CD14-positive monocyte (primary cell): ENCODE data around the gene HNRNPAB. TPM values are rescaled to one million over a fixed set of nuclear protein-coding genes. Genes with fewer than 3 reads are reported as not detected.

Experiments
- DNase-seq, 3 donors: peaks; one replicate each; pipeline ENCODE4 v3.0.0-alpha.2; 2011 to 2022
- H2AFZ ChIP-seq: 2 replicates; pipeline ENCODE4 v1.6.0; 2012; ENCODE audit warnings: mild to moderate bottlenecking, low read depth, low read length, inconsistent platforms; ENCODE audit not compliant: insufficient read depth, poor library complexity, severe bottlenecking
- H3K27ac ChIP-seq, 2 donors: 1 replicate in 1 of 2; 2 replicates in 1 of 2; pipeline ENCODE4 v1.5.1; 2012 to 2013; ENCODE audit warnings: low read length in 2 of 2, control low read depth in 1 of 2, inconsistent platforms in 1 of 2, low read depth in 1 of 2, mild to moderate bottlenecking in 1 of 2
- H3K27me3 ChIP-seq, 2 donors: one replicate each; pipeline versions ENCODE4 v1.6.0 to v1.6.1; 2011 to 2013; ENCODE audit warnings: low read length in 2 of 2; ENCODE audit not compliant: control insufficient read depth in 2 of 2, insufficient read depth in 2 of 2
- H3K36me3 ChIP-seq, 2 donors: replicated peaks in 1 of 2; 1 replicate in 1 of 2; 2 replicates in 1 of 2; pipeline versions ENCODE4 v1.5.1 to v1.6.1; 2012 to 2013; ENCODE audit warnings: low read length in 2 of 2, control low read depth in 1 of 2, inconsistent platforms in 1 of 2, mild to moderate bottlenecking in 1 of 2; ENCODE audit not compliant: insufficient read depth in 2 of 2, control insufficient read depth in 1 of 2
- H3K4me1 ChIP-seq, 2 donors: 1 replicate in 1 of 2; 2 replicates in 1 of 2; pipeline versions ENCODE4 v1.5.1 to v1.6.1; 2012 to 2013; ENCODE audit warnings: low read length in 2 of 2, control low read depth in 1 of 2, inconsistent platforms in 1 of 2, mild to moderate bottlenecking in 1 of 2, moderate library complexity in 1 of 2; ENCODE audit not compliant: insufficient read depth in 2 of 2, control insufficient read depth in 1 of 2
- H3K4me2 ChIP-seq: replicated peaks from 2 replicates; pipeline ENCODE3; 2012; ENCODE audit warnings: low read length, moderate library complexity, mild to moderate bottlenecking; ENCODE audit not compliant: poor library complexity, severe bottlenecking; ENCODE audit errors: extremely low read depth
- H3K4me3 ChIP-seq, 3 experiments: fragments of 200-600 bp in 1 of 3; sonication (generic) in 1 of 3; replicated peaks in 1 of 3; 1 replicate in 2 of 3; 2 replicates in 1 of 3; pipeline ENCODE4 v1.5.1; 2011 to 2013; ENCODE audit warnings: low read length in 3 of 3, mild to moderate bottlenecking in 3 of 3, control low read depth in 2 of 3, low read depth in 2 of 3, inconsistent platforms in 1 of 3, moderate library complexity in 1 of 3
- H3K79me2 ChIP-seq: 2 replicates; pipeline ENCODE4 v1.6.0; 2012; ENCODE audit warnings: mild to moderate bottlenecking, control low read depth, inconsistent platforms, low read length, moderate library complexity; ENCODE audit not compliant: insufficient read depth
- H3K9ac ChIP-seq: 2 replicates; pipeline ENCODE4 v1.6.0; 2017; ENCODE audit warnings: low read length, mild to moderate bottlenecking; ENCODE audit not compliant: insufficient read depth, poor library complexity, severe bottlenecking
- H3K9me3 ChIP-seq, 2 donors: replicated peaks in 1 of 2; 1 replicate in 1 of 2; 2 replicates in 1 of 2; pipeline versions ENCODE4 v1.5.1 to v1.6.1; 2012 to 2013; ENCODE audit warnings: low read length in 2 of 2, control low read depth in 1 of 2; ENCODE audit not compliant: control insufficient read depth in 1 of 2, insufficient read depth in 1 of 2
- H4K20me1 ChIP-seq: 2 replicates; pipeline ENCODE4 v1.6.0; 2012; ENCODE audit warnings: mild to moderate bottlenecking, low read length, control low read depth, moderate library complexity; ENCODE audit not compliant: insufficient read depth
- H3K27ac Mint-ChIP-seq, 7 donors: one replicate each; pipeline ENCODE4 v1.8.0; 2020; ENCODE audit warnings: mild to moderate bottlenecking in 7 of 7, mixed read lengths in 7 of 7, moderate library complexity in 6 of 7, inconsistent platforms in 2 of 7
- H3K27me3 Mint-ChIP-seq, 3 donors: one replicate each; pipeline ENCODE4 v1.8.0; 2021 to 2022; ENCODE audit warnings: low read depth in 3 of 3, mild to moderate bottlenecking in 3 of 3, mixed read lengths in 3 of 3, moderate library complexity in 3 of 3, inconsistent platforms in 1 of 3
- H3K36me3 Mint-ChIP-seq, 2 donors: one replicate each; pipeline ENCODE4 v1.8.0; 2020; ENCODE audit warnings: mixed read lengths in 2 of 2, inconsistent platforms in 1 of 2, mild to moderate bottlenecking in 1 of 2
- H3K4me1 Mint-ChIP-seq: one replicate; pipeline ENCODE4 v1.8.0; 2020; ENCODE audit warnings: mild to moderate bottlenecking, mixed read lengths
- H3K4me3 Mint-ChIP-seq, 2 donors: one replicate each; pipeline ENCODE4 v1.8.0; 2020; ENCODE audit warnings: mild to moderate bottlenecking in 2 of 2, mixed read lengths in 2 of 2, moderate library complexity in 1 of 2
- H3K9me3 Mint-ChIP-seq, 7 donors: one replicate each; pipeline ENCODE4 v1.8.0; 2020 to 2022; ENCODE audit warnings: mixed read lengths in 7 of 7, mild to moderate bottlenecking in 6 of 7, moderate library complexity in 6 of 7, inconsistent platforms in 2 of 7
- WGBS: methylation state at CpG from one replicate; pipeline ENCODE4 v1.1.5; 2013; ENCODE audit warnings: missing lambda C conversion rate; ENCODE audit not compliant: insufficient coverage; 5-methylcytosine and 5-hydroxymethylcytosine counted together
- intact Hi-C, 2 donors: fragments of 100-400 bp; cut with micrococcal nuclease; formaldehyde crosslinking; loops; one replicate each; pipeline versions ENCODE4 v1.15.0 to v1.15.1; 2023
- polyA plus RNA-seq, 3 donors: library from polyadenylated mRNA; depleted of rRNA in 1 of 3; unstranded in 2 of 3; stranded (reverse) in 1 of 3; fragments of 300-500 nt in 2 of 3; fragments of >200 nt in 1 of 3; fragmentation: Illumina TruSeq in 2 of 3; gene quantifications; 1 replicate in 2 of 3; 2 replicates in 1 of 3; pipeline ENCODE4 v1.2.3, GENCODE V29; 2012 to 2021
- TF ChIP-seq, protein P1 (sequence below): fragments of 200-600 bp; IDR thresholded peaks from one replicate; pipeline ENCODE4 v1.8.0; 2022; ENCODE audit warnings: antibody characterized with exemption, mild to moderate bottlenecking

Gene HNRNPAB
- polyA plus RNA-seq, 3 donors, result 44.8 to 59.4 (median 54.2) TPM

DNA sequence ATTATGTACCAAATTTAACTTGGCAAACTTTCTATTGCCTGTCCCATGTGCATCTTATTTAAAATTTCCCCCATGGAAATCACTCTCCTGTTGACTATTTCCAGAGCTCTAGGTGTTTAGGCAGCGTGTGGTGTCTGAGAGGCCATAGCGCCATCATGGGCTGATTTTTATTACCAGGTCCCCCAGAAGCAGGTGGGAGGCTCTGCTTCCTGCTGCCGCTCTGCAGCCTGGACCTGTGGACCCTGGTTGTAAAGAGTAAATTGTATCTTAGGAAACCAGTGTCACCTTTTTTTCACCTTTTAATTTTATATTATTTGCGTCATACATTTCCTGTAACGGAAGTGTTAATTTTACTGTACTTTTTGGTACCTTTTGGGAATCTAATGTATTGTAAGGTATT lies 6.4 kb downstream of the HNRNPAB start:
- Mint-ChIP-seq H3K36me3 (peaks cover 93% of the 10 kb centered on the region in 2 donors), H3K27me3 (peaks cover 0 to 1% (median 0%) of the 10 kb centered on the region in 3 donors), H3K9me3 (peaks cover 0 to 2% (median 0%) of the 10 kb centered on the region in 7 donors), H3K4me1 (peaks cover 35% of the 10 kb centered on the region), H3K27ac (no peak overlapping the region), H3K4me3 (no peak overlapping the region)
- H3K27me3 ChIP-seq, result no peaks in the 10 kb centered on the region
- peaks cover 91 to 96% of the 10 kb centered on the region in 2 donors for H3K36me3 ChIP-seq
- intact Hi-C loops, result no loop called here
- H3K9me3 ChIP-seq, result no peaks in the 10 kb centered on the region
- peaks cover 17 to 35% of the 10 kb centered on the region in 2 donors for H3K4me1 ChIP-seq
- H3K9ac ChIP-seq, result no peak overlapping the region
- no peak overlapping the region for H2AFZ ChIP-seq
- no peak overlapping the region for H3K4me2 ChIP-seq
- H3K4me3 ChIP-seq, result no peak overlapping the region
- no peak overlapping the region for H3K27ac ChIP-seq
- H3K79me2 ChIP-seq, result peaks cover 81% of the 10 kb centered on the region
- no CpG with 5 or more reads among the region's 5 CpGs for WGBS
- TF ChIP-seq, protein P1, sequence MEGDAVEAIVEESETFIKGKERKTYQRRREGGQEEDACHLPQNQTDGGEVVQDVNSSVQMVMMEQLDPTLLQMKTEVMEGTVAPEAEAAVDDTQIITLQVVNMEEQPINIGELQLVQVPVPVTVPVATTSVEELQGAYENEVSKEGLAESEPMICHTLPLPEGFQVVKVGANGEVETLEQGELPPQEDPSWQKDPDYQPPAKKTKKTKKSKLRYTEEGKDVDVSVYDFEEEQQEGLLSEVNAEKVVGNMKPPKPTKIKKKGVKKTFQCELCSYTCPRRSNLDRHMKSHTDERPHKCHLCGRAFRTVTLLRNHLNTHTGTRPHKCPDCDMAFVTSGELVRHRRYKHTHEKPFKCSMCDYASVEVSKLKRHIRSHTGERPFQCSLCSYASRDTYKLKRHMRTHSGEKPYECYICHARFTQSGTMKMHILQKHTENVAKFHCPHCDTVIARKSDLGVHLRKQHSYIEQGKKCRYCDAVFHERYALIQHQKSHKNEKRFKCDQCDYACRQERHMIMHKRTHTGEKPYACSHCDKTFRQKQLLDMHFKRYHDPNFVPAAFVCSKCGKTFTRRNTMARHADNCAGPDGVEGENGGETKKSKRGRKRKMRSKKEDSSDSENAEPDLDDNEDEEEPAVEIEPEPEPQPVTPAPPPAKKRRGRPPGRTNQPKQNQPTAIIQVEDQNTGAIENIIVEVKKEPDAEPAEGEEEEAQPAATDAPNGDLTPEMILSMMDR, result no peak
- DNase-seq, result no peak
- peaks cover 100% of the 10 kb centered on the region for H4K20me1 ChIP-seq

DNA sequence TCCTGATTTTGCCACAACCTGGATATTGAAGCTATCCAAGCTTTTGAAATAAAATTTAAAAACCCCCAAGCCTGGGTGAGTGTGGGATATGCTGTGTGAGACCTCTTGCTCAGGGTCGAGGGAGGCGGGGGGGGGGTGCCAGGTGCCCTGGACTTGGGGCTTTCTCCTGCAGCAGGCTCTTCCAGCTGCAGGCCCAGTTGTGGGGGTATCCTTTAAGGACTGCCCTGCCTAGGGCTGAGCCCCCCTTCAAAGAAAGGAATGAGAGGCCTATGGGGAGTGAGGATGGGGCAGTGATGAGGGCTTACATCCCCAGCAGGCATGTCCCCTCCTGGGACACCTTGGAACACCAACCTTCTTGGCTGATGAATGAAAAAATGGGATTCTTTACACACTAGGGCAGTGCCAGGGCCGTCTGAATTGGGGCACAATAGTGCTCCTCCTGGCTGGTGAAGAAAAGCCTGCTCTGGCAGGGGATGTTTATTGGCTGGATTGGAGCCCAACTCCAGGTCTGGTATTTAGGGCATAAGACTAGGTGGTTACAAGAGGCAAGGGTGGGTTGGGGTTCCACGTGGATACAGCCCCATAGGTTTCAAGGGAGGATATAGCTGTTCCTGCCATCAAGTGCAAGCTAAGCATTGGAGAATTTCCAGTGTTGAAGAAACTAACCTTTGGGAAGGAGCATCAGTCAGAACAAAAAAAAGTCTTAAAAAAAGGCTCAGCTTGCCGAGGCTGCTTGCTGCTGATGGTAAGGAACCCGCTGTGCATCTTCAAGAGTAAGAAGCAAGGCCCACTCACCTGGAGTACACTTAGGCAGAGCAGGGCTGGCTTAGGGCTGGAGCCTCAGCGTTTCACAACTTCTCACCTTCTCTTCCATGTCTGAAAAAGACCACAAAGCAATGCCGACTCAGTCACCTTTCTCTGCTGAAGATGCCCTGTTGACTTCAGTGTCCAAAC lies 7.0 kb downstream of the HNRNPAB start:
- Histone ChIP-seq H3K9ac (no peak overlapping the region), H4K20me1 (peaks cover 100% of the 10 kb centered on the region), H3K9me3 (no peaks in the 10 kb centered on the region), H3K4me2 (no peak overlapping the region), H3K4me1 (peaks cover 17 to 35% of the 10 kb centered on the region in 2 donors), H2AFZ (no peak overlapping the region), H3K4me3 (no peak overlapping the region), H3K79me2 (peaks cover 74% of the 10 kb centered on the region), H3K36me3 (peaks cover 91 to 97% of the 10 kb centered on the region in 2 donors), H3K27me3 (no peaks in the 10 kb centered on the region), H3K27ac (no peak overlapping the region)
- WGBS, result 70% methylated on average over 7 of the region's 8 CpGs
- no peak for DNase-seq
- peak overlapping the region in 3 of 7 donors; percentile 25 to 67 (median 52) for H3K27ac Mint-ChIP-seq
- peaks cover 0 to 2% (median 0%) of the 10 kb centered on the region in 7 donors for H3K9me3 Mint-ChIP-seq
- peaks cover 0 to 1% (median 0%) of the 10 kb centered on the region in 3 donors for H3K27me3 Mint-ChIP-seq
- H3K4me1 Mint-ChIP-seq, result peaks cover 35% of the 10 kb centered on the region
- intact Hi-C loops, result no loop called here
- TF ChIP-seq, protein P1, result no peak
- no peak overlapping the region for H3K4me3 Mint-ChIP-seq
- peaks cover 90 to 96% of the 10 kb centered on the region in 2 donors for H3K36me3 Mint-ChIP-seq
